Left lung (tissue), 14 donors: Measurements from ENCODE around the gene NT5C2. TPM values are rescaled to one million over a fixed set of nuclear protein-coding genes. Genes with fewer than 3 reads are reported as not detected.

Source experiments
- ATAC-seq: fragments of 200-7000 bp; cut with Tn5 transposase; one replicate; pipeline ENCODE4 v1.9.1; 2020; ENCODE audit warnings: moderate library complexity
- DNase-seq, 4 donors: peaks; one replicate each; pipeline ENCODE4 v3.0.0-alpha.2; 2013 to 2020
- H3K27ac ChIP-seq, 2 donors: fragments of 200-600 bp; sonication (generic) in 1 of 2; one replicate each; pipeline versions ENCODE4 v1.5.0 to v1.8.0; 2020 to 2021
- H3K27me3 ChIP-seq, 2 donors: fragments of 200-600 bp; sonication (generic) in 1 of 2; one replicate each; pipeline versions ENCODE4 v1.5.0 to v1.8.0; 2020 to 2021
- H3K36me3 ChIP-seq, 2 donors: fragments of 200-600 bp; sonication (generic) in 1 of 2; one replicate each; pipeline versions ENCODE4 v1.5.0 to v1.8.0; 2020 to 2021
- H3K4me1 ChIP-seq, 2 donors: fragments of 200-600 bp; one replicate each; pipeline ENCODE4 v1.8.0; 2021
- H3K4me3 ChIP-seq, 2 donors: fragments of 200-600 bp; sonication (generic) in 1 of 2; one replicate each; pipeline versions ENCODE4 v1.5.0 to v1.8.0; 2020 to 2021; ENCODE audit warnings: mild to moderate bottlenecking in 1 of 2
- H3K9me3 ChIP-seq, 2 donors: fragments of 200-600 bp; sonication (generic) in 1 of 2; one replicate each; pipeline versions ENCODE4 v1.5.0 to v1.8.0; 2020 to 2021
- intact Hi-C, 2 donors: fragments of 100-400 bp; cut with DNase I; formaldehyde crosslinking; loops; one replicate each; pipeline versions ENCODE4 v1.11.2 to v1.14.2; 2022
- long read RNA-seq, 12 donors: library from polyadenylated mRNA in 2 of 12; unstranded in 2 of 12; transcript quantifications; one replicate each; pipeline ENCODE4 v2.0.0 and lab custom pipeline, GENCODE V29; 2019 to 2026
- polyA plus RNA-seq, 6 donors: library from polyadenylated mRNA; unstranded; fragments of 120-200 nt; gene quantifications; one replicate each; pipeline ENCODE4 v1.2.1, GENCODE V29; 2013; ENCODE audit not compliant: insufficient read length in 6 of 6
- total RNA-seq, 2 donors: library from RNA; stranded (reverse); fragmentation: NEBNext Ultra II Directional; extraction: Animal tissue kit (Norgen Biotek cat#: 25700); gene quantifications; one replicate each; pipeline ENCODE4 v1.2.1, GENCODE V29; 2021
- TF ChIP-seq, protein P1 (sequence below), 2 donors: fragments of 200-600 bp; sonication (generic) in 1 of 2; IDR thresholded peaks; one replicate each; pipeline versions ENCODE4 v1.5.0 to v1.8.0; 2021; ENCODE audit warnings: antibody characterized with exemption in 2 of 2
- donor health status: DM: no; HTN: yes; CAD: no.
- donor health status: DM: no; HTN: no; CAD: no.

NT5C2 gene
- total RNA-seq = 100 to 1,000 TPM in 1 of 2 donors, 10 to 100 TPM in 1; 95.3 to 100 TPM
- 100 to 1,000 TPM; 124 to 173 (median 135) TPM for polyA plus RNA-seq
- long read RNA-seq, donor 1, partial matches to known transcripts = 0 of 2 reads
- long read RNA-seq, donor 1, other reads (novel, unspliced or antisense) = 0 of 2 reads
- long read RNA-seq, donor 2, partial matches to known transcripts = 0 of 7 reads
- long read RNA-seq, donor 2, other reads (novel, unspliced or antisense) = 0 of 7 reads
- long read RNA-seq, donor 3, partial matches to known transcripts = 0 of 3 reads
- long read RNA-seq, donor 3, other reads (novel, unspliced or antisense) = 0 of 3 reads
- long read RNA-seq, donor 4, partial matches to known transcripts = 0 of 5 reads
- long read RNA-seq, donor 4, other reads (novel, unspliced or antisense) = 5 of 5 reads
- long read RNA-seq, donor 5, partial matches to known transcripts = 13 of 14 reads
- long read RNA-seq, donor 5, other reads (novel, unspliced or antisense) = 0 of 14 reads
- long read RNA-seq, donor 6, partial matches to known transcripts = 0 of 3 reads
- long read RNA-seq, donor 6, other reads (novel, unspliced or antisense) = 0 of 3 reads
- long read RNA-seq, donor 7, partial matches to known transcripts = 13 of 14 reads
- long read RNA-seq, donor 7, other reads (novel, unspliced or antisense) = 0 of 14 reads
- long read RNA-seq, donor 8, partial matches to known transcripts = 5 of 9 reads
- long read RNA-seq, donor 8, other reads (novel, unspliced or antisense) = 0 of 9 reads
- long read RNA-seq, donor 9 = 0 reads
- long read RNA-seq, donor 10, partial matches to known transcripts = 0 of 2 reads
- long read RNA-seq, donor 10, other reads (novel, unspliced or antisense) = 2 of 2 reads
- long read RNA-seq, donor 11, transcript NT5C2-201 (18 exons, 3,435 nt) = major isoform, 5 of 5 reads
- long read RNA-seq, donor 11, partial matches to known transcripts = 0 of 5 reads
- long read RNA-seq, donor 11, other reads (novel, unspliced or antisense) = 0 of 5 reads
- long read RNA-seq, donor 12 = 0 reads

DNA sequence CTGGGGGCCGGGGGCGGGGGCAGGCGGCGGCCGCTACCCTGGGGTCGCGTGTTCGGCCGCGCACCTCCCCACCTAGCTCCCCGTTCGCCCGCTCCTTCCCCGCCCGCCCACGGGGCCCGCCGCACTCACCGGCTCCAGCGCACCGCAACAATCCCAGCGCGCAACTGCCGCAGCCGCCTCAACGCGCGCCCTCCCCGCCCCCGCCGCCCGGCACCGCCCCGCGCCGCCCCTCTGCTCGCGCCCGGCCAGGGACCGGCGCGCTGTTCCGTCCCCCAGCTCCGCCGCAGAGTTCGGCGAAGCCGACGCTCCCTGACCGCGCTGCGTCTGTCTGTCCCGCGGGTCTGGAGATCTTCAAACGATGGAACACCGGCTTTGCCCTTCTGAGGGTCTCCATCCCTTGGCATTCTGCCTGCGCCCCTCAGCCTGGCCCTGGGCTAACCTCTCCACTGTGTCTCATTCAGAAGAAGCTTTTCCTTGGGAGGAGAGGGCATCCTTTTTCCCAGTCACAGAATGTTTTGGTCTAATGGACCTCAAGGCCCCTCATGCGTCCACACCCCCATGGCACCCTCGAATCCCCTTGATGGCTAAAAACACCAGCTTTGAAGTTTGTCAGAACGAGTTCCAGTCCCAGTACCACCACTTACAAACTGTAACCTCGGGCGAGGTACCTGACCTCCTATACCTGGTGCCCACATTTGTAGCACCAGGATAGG, at the start of gene NT5C2:
Gene NT5C2 (minus strand): TSS at position 166 of the 713 bp plus-strand sequence. CDS start 18,314 bp downstream, outside the sequence.
- H3K4me1 ChIP-seq = peaks cover 17 to 83% of the 10 kb centered on the region in 2 donors
- peak within 1 kb of the TSS; percentile 98 to 99 for H3K27ac ChIP-seq
- H3K27me3 ChIP-seq = no peaks in the 10 kb centered on the region
- ATAC-seq (peak; percentile 91), DNase-seq (peak; percentile 66 to 96 (median 84))
- H3K4me3 ChIP-seq = peak within 1 kb of the TSS; percentile 62 to 91
- TF ChIP-seq, protein P1, sequence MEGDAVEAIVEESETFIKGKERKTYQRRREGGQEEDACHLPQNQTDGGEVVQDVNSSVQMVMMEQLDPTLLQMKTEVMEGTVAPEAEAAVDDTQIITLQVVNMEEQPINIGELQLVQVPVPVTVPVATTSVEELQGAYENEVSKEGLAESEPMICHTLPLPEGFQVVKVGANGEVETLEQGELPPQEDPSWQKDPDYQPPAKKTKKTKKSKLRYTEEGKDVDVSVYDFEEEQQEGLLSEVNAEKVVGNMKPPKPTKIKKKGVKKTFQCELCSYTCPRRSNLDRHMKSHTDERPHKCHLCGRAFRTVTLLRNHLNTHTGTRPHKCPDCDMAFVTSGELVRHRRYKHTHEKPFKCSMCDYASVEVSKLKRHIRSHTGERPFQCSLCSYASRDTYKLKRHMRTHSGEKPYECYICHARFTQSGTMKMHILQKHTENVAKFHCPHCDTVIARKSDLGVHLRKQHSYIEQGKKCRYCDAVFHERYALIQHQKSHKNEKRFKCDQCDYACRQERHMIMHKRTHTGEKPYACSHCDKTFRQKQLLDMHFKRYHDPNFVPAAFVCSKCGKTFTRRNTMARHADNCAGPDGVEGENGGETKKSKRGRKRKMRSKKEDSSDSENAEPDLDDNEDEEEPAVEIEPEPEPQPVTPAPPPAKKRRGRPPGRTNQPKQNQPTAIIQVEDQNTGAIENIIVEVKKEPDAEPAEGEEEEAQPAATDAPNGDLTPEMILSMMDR (IDR thresholded peaks at IDR 0.05) = no peak
- H3K9me3 ChIP-seq = no peaks in the 10 kb centered on the region
- intact Hi-C loops = no loop called here
- H3K36me3 ChIP-seq = no peaks in the 10 kb centered on the region

- Histone ChIP-seq H3K27me3 (no peaks in the 10 kb centered on the region), H3K27ac (peak overlapping the region; percentile 76 to 92), H3K4me3 (peak overlapping the region in 1 of 2 donors; percentile 5), H3K4me1 (peaks cover 15 to 54% of the 10 kb centered on the region in 2 donors), H3K9me3 (no peaks in the 10 kb centered on the region), H3K36me3 (no peaks in the 10 kb centered on the region)
- TF ChIP-seq, protein P1 (IDR thresholded peaks at IDR 0.05) = no peak
- peak; percentile 84 for ATAC-seq
- DNase-seq = peak in 3 of 4 donors; percentile 74 to 82 (median 76)
- intact Hi-C loops = loop anchor here in 1 of 2 donors (5.0 to 10.0 kb wide), 2 partner anchors 127 to 264 kb away; no protein-coding TSS in a partner anchor
Observed at GRCh38 chr10:103241262-103242011, 48.4 kb upstream of the NT5C2 start.

DNA sequence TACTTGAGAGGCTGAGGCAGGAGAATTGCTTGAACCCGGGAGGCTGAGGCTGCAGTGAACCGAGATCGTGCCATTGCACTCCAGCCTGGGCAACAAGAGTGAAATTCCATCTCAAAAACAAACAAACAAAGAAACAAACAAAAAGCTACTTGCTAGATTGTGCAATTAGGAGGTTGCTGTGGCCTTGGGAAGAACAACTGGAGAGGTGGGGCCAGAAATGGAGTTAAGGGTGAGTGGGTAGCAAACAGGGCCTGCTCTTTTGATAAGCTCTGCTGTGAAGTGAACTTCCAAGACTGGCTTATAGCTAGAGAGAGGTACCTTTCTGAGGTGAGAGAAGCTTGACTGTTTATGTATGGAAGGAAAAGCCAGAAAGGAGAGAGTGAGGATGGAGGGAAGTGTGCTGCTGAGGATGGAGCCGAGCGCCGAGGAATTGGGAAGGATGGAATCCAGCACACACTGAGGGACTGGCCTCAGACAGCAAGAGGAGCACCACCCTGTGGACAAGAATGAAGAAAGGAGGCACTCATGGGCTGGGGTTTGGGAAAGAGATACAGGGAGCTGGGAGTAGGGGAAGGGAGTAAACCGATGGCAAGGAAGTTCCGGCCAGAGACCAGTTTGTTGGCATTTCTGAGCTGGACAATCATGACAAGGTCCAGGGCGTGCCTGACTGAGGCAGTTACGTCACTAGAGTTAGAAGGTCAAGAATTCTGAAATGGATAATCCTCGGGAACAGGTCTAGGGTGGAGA, 45.6 kb upstream of the NT5C2 start:
- intact Hi-C loops = no loop called here
- Histone ChIP-seq H3K4me1 (peaks cover 15 to 51% of the 10 kb centered on the region in 2 donors), H3K36me3 (no peaks in the 10 kb centered on the region), H3K4me3 (no peak overlapping the region), H3K27me3 (no peaks in the 10 kb centered on the region), H3K27ac (peak overlapping the region in 1 of 2 donors; percentile 45), H3K9me3 (no peaks in the 10 kb centered on the region)
- TF ChIP-seq, protein P1 (IDR thresholded peaks at IDR 0.05) = no peak
- ATAC-seq (peak; percentile 32), DNase-seq (peak in 1 of 4 donors; percentile 34)

- Histone ChIP-seq H3K27me3 (no peaks in the 10 kb centered on the region), H3K4me3 (no peak overlapping the region), H3K4me1 (peaks cover 4 to 51% of the 10 kb centered on the region in 2 donors), H3K9me3 (no peaks in the 10 kb centered on the region), H3K27ac (no peak overlapping the region), H3K36me3 (no peaks in the 10 kb centered on the region)
- ATAC-seq (no peak), DNase-seq (no peak)
- intact Hi-C loops = no loop called here
- TF ChIP-seq, protein P1 (IDR thresholded peaks at IDR 0.05) = no peak
Observed at GRCh38 chr10:103235775-103236174, 42.7 kb upstream of the NT5C2 start.
